NCI-H146 (cell line): ENCODE data around the gene GALNT9.

Experiments
- DNase-seq: peaks from one replicate; lab custom pipeline; 2025; lab: John Stamatoyannopoulos, UW

The GALNT9 gene

DNA sequence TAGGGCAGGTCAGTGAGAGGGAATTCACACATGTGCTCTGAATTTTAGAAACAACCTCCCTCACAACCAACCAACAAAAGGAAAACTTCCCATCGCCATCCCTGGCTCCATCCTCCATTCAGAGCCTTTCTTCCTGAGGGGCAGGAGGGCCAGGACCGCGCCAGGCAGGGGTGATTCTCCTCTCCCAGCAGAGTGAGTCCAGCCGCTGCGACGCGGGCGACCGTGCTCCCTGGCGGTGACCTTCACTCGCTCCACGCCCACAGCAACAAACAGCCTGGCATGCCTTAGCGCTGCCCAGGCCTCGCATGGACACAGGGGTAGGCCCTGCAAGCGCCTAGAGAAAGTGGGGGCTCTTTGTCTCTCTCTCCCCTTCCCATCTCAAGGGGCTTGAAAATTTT, 3.7 kb downstream of the GALNT9 start:
- no peak for DNase-seq

DNA sequence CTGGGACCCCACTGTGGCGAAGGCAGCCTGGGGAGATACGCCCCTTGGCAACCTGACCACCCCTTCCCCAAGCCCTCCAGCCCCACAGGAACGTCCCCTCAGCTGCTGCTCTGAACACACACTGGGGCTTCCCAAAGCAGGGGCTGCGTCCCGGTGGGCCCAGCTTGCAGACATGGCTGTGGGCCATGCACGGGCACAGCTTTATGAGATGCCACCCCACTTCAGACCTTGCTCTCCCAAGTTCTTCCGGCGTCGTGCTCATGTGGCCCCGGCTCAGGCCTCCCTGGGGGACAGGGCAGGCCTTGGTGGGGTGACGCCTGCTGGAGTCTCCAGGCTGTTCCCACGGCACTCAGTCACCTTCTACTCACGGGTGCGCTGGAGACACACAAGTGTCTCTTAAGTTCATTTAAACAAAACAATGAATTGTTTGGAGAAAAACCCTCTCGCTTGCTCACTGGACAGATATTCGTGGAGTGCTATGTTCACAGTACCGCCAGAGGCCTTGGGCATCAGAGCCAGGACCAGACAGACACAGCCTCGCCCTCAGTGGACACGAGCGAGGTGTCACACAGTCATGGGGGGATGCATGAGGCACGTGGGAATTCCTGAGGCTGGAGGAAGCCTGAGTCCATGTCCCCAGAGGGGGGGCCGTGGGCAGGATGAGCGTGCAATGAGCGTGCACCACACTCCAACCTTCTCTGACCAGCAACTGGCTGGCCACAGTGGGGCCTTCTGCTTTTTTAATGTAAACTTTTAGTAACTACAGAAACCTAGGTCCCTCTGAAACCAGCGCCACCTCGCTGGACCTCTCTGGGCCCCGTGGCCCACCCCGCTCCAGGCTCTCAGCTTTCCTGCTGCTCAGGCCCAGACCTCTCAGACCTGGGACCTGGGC, 4.3 kb downstream of the GALNT9 start:
- no peak for DNase-seq

- no peak for DNase-seq
Observed at GRCh38 chr12:132324173-132324572, 5.2 kb downstream of the GALNT9 start.

- DNase-seq, result no peak
Observed at GRCh38 chr12:132323171-132324010, 6.0 kb downstream of the GALNT9 start.

DNA sequence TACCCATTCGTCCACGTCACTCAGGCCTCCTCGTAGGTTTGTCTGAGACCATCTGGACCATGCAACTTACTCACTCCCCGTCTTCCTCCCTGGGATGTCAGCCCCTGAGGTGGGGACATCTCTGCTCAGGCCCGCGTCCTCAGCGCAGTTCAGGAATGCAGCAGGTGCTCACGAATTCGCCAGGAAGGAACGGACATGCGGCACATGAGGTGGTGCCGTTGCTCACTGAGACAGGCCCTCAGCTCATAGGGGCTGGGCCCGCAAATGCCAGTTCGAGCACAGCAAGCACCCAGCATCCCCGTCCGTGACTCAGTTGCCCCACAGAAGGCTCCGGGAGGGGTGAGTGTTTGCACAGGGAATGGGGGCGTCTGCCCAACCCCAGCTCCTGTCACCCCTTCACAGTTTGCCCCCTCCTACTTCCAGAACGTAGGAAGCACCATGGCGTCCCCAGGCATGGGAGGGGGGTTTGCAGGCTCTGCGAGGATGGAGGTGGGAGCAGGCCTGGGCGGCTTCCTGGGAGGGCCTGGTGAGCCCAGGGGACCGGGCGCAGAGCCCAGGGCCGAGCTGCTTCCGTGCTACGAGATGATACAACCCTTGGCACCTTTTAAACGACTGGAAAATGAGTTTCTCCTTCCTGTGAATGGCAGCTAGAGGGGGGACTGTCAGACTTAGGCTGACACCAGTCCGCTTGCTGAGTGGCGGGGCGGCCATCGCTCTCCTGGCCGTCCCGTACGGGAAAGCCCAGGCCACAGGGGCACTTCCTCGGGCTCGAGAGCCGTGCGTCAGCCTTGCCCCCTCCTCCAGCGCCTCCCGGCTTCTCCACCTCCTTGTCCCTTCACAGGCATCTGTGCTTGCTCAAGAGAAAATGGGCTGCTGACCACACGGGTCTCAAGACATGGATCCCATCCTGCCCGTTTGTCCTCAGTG, 6.9 kb downstream of the GALNT9 start:
- DNase-seq, result no peak

GRCh38 chr12:132321321-132322118, 7.9 kb downstream of the GALNT9 start:
- DNase-seq, result no peak

DNA sequence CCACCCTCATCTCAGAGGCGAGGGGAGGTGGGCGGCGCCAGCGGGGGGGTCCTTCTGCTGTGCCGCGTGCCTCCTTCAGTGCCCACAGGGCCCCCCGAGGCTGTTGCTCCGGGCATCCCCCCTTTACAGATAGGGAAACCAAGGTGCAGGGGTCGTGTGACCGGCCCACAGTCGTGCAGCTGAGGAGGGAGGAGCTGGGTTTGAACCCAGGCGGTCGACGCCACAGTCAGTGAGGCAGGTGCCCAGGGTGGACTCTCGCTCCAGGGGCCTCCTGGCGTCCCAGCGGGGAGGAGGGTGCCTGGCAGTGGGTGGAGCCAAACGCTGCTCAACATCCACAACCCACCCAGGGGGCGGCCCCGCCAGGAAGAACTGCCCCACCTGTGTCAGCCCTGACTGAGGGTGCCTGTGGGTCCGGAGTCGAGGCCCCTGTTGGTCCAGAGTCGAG, 8.6 kb downstream of the GALNT9 start:
- no peak for DNase-seq

DNA sequence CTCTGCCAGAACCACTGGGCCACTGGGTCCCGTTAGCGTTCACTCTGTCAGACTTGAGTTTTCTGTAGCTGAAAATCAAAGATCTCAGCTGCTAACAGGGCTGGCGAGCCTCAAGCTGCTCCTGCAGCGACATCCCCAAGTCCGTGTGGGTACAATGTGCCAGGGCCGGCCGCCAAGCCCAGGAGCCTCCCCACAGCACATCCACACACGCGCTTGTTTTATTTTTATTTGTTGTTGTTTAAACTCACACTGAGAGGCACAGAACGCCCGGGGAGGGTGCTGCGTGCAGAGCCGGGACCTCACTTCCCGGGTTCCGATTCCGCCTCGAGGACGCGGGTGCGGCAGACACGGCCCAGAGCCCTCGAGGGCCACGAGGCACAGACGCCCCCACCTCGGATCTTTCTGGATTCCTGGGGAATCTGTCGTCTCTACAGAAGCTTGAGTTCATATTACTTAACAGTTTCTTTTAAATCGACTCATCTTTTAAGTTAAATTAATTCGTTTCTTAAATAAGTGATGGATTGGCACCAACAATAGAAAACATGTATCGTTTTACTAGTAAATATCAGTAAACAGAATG, 9.3 kb downstream of the GALNT9 start:
- DNase-seq, result no peak

- no peak for DNase-seq
Observed at GRCh38 chr12:132319359-132319950, 9.9 kb downstream of the GALNT9 start.

- no peak for DNase-seq
Observed at GRCh38 chr12:132318618-132319033, 10.8 kb downstream of the GALNT9 start.

- no peak for DNase-seq
Observed at GRCh38 chr12:132318135-132318534, 11.3 kb downstream of the GALNT9 start.

DNA sequence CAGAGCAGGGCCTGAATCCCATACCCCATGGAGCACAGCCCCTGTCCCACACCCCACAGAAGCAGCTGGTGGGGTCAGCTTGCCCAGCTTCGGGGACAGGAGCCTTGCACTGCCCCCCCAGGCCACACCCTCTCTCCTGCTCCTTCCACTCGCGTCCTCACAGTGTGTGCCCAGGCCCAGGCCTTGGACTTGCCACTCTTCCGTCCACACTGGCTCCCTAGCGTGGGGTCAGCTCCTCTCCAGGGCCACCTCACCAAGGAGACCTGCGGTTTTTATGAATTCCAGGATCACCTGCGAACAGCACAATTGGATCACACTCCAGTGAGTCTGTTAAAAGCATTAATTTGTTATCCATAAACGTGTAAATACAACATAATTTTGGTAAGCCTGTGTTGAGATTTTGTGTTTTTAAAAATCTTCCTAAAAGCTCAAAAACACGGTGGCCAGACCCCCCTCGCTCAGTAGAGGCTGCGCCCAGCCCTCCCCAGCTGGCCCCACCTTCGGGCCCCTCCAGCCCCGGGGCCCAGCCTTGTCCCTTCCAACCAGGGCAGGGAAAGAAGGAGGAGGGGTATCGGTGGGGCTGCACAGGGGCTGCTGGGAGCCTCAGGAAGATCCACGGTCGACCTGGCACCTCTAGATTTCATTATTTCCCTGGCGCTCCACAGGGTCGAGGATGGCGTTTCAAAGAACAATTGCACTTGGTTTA, 12.0 kb downstream of the GALNT9 start:
- DNase-seq, result no peak

DNA sequence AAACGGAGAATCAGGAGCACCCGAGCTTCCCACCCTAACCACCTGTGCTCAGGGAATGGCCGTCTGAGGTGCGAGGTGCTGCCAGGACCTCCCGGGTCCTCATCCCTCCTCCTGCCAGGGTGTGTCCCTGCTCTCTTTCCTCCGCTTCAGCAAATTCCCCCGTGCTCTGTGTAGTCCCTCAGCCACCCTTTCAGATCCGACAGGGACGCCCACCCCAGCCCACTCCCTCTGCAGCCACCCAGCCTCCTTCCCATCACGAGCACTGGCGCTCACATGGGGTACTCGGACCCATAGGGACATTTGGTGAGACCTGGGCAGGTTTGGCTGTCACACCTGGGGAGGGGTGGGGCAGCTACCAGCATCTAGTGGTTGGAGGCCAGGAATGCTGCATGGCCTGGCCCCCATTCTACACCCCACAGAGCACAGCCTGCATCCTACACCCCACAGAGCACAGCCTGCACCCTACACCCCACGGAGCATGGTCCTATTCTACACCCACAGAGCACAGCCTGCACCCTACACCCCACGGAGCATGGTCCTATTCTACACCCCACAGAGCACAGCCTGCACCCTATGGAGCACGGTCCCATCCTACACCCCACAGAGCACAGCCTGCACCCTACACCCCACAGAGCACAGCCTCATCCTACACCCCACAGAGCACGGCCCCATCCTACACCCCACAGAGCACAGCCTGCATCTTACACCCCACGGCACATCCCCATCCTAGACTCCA, 12.7 kb downstream of the GALNT9 start:
- no peak for DNase-seq

DNA sequence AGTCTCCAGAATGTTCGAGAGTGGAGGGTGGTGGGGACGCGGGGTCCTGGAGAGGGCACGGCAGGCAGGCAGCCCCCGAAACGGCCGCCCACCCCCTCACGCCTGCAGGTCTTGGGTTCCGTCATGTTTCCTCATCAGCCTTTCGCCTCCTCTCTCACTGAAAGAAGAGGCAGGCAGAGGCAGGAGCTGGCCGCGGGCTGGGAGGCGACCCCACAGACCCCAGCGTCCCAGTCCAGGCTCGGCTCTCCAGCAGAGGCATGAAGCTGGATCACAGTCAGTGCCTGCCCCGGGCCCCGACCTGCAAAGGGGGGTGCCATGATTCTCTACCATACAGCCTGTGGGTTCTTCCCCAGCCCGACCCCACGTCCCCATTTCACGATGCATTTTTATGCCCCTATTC, 13.4 kb downstream of the GALNT9 start:
- no peak for DNase-seq

GRCh38 chr12:132315507-132315906, 13.9 kb downstream of the GALNT9 start:
- DNase-seq, result no peak

GRCh38 chr12:132314516-132315233, 14.7 kb downstream of the GALNT9 start:
- DNase-seq, result no peak

- no peak for DNase-seq
Observed at GRCh38 chr12:132314035-132314434, 15.4 kb downstream of the GALNT9 start.

DNA sequence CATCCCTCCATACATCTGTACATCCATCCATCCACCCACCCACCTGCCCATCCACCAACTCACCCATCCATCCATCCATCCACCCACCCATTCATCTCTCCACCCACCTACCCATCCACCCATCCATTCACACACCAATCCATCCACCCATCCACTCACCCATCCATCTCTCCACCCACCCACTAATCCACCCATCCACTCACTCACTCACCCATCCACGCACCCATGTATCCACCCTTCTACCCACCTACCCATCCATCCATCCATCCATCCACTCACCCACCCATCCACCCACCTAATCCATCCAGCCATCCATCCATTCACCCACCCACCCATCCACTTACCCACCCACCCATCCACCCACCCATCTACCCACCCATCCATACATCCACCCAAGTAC, 16.2 kb downstream of the GALNT9 start:
- no peak for DNase-seq
